SK-N-SH (cell line): ENCODE results near the gene GPX2. TPM values are rescaled to one million over a fixed set of nuclear protein-coding genes. Genes with fewer than 3 reads are reported as not detected.

Experiments used
- CHD2 ChIP-seq: fragments of 150-350 bp; IDR thresholded peaks from 2 replicates; pipeline ENCODE4 v1.6.1; 2018; ENCODE audit warnings: low read length; ENCODE audit not compliant: partially characterized antibody
- CTCF ChIP-seq: fragments of 200-600 bp; sonication (generic); IDR thresholded peaks from 2 replicates; pipeline ENCODE4 v1.6.1; 2017; ENCODE audit warnings: antibody characterized with exemption, mild to moderate bottlenecking, moderate library complexity
- ELF1 ChIP-seq: IDR thresholded peaks from 2 replicates; pipeline ENCODE4 v1.4.0; 2012
- EZH2phosphoT487 ChIP-seq: fragments of 200-600 bp; sonication (generic); IDR thresholded peaks from 2 replicates; pipeline ENCODE4 v1.6.1; 2017; ENCODE audit warnings: low read depth, mixed run types, mild to moderate bottlenecking, antibody characterized with exemption, moderate library complexity, borderline replicate concordance
- FOXJ3 ChIP-seq: sonication (generic); formaldehyde crosslinking; IDR thresholded peaks from 2 replicates; pipeline ENCODE4 v1.5.1; 2020; ENCODE audit warnings: mild to moderate bottlenecking, missing genetic modification reagents
- FOXM1 ChIP-seq: IDR thresholded peaks from 2 replicates; pipeline ENCODE4 v1.4.0; 2012; ENCODE audit warnings: low read depth, mild to moderate bottlenecking
- GABPA ChIP-seq: IDR thresholded peaks from 2 replicates; pipeline ENCODE4 v1.4.0; 2012; ENCODE audit warnings: low read depth, mild to moderate bottlenecking
- GATA2 ChIP-seq: sonication (generic); formaldehyde crosslinking; IDR thresholded peaks from 2 replicates; pipeline ENCODE4 v1.5.0; 2020; ENCODE audit warnings: mild to moderate bottlenecking, missing genetic modification reagents
- IRF3 ChIP-seq: fragments of 150-350 bp; IDR thresholded peaks from 2 replicates; pipeline ENCODE4 v1.6.1; 2016; ENCODE audit warnings: mild to moderate bottlenecking, low read depth, low read length
- JUND ChIP-seq: IDR thresholded peaks from 2 replicates; pipeline ENCODE4 v1.4.0; 2012
- MAX ChIP-seq: IDR thresholded peaks from 2 replicates; pipeline ENCODE4 v1.4.0; 2012; ENCODE audit warnings: low read depth
- MEF2A ChIP-seq: IDR thresholded peaks from 2 replicates; pipeline ENCODE4 v1.4.0; 2012; ENCODE audit warnings: low read depth, borderline replicate concordance
- MXI1 ChIP-seq: IDR thresholded peaks from 2 replicates; pipeline ENCODE4 v1.6.1; 2012; ENCODE audit warnings: mild to moderate bottlenecking, low read depth, low read length, improper control_type of control experiment
- NFIC ChIP-seq: IDR thresholded peaks from 2 replicates; pipeline ENCODE4 v1.4.0; 2012; ENCODE audit warnings: borderline replicate concordance
- NRF1 ChIP-seq: IDR thresholded peaks from 2 replicates; pipeline ENCODE4 v1.6.1; 2012; ENCODE audit warnings: low read depth, mild to moderate bottlenecking, low read length
- PBX3 ChIP-seq: IDR thresholded peaks from 2 replicates; pipeline ENCODE4; 2012
- POLR2AphosphoS5 ChIP-seq: IDR thresholded peaks from 2 replicates; pipeline ENCODE4 v1.6.1; 2012; ENCODE audit warnings: low read depth, low read length
- RAD21 ChIP-seq: IDR thresholded peaks from 2 replicates; pipeline ENCODE4 v1.6.1; 2012; ENCODE audit warnings: mild to moderate bottlenecking, low read length
- RFX5 ChIP-seq: IDR thresholded peaks from 2 replicates; pipeline ENCODE4 v1.6.1; 2012; ENCODE audit warnings: mild to moderate bottlenecking, improper control_type of control experiment, low read length
- SIN3A ChIP-seq: IDR thresholded peaks from 2 replicates; pipeline ENCODE4 v1.6.1; 2012; ENCODE audit warnings: low read depth, mild to moderate bottlenecking, low read length, moderate library complexity, borderline replicate concordance
- SMC3 ChIP-seq: IDR thresholded peaks from 2 replicates; pipeline ENCODE4 v1.6.1; 2012; ENCODE audit warnings: low read depth, low read length, improper control_type of control experiment
- ZBTB33 ChIP-seq: IDR thresholded peaks from 2 replicates; pipeline ENCODE4 v1.4.0; 2012; ENCODE audit warnings: low read depth, borderline replicate concordance
- polyA plus RNA-seq, 3 experiments: library from polyadenylated mRNA; depleted of rRNA; stranded (reverse); fragments of >200 nt; gene quantifications; 2 replicates each; pipeline ENCODE4 v1.2.3, GENCODE V29; 2012

GPX2 gene
- polyA plus RNA-seq, 1 of the 3 experiments (the other 2 are of a cell fraction) = not detected

GRCh38 chr14:64986648-64987437, 44.3 kb upstream of the GPX2 start, which contains the start of gene FNTB (continued):
- no peak; the same call in 1 of the 2 replicates for TF ChIP-seq ZBTB33
- no peak for TF ChIP-seq MEF2A
- TF ChIP-seq PBX3 = no peak; the same call in 1 of the 2 replicates
- no peak for TF ChIP-seq GABPA
- no peak for TF ChIP-seq FOXJ3 (CRISPR knock-in tag)
- TF ChIP-seq GATA2 (CRISPR knock-in tag) = no peak
- no peak for TF ChIP-seq FOXM1
- peak; percentile 49 for TF ChIP-seq CHD2
- peak; percentile 86 for TF ChIP-seq RAD21
- TF ChIP-seq ELF1 = no peak
- TF ChIP-seq IRF3 = no peak
- peak; percentile 75 for TF ChIP-seq POLR2AphosphoS5
- no peak for TF ChIP-seq JUND
- TF ChIP-seq RFX5 = peak; percentile 43; the same call in 1 of the 2 replicates
- TF ChIP-seq SMC3 = peak; percentile 57
- peak; percentile 83 for TF ChIP-seq MAX
- TF ChIP-seq SIN3A = 0 out of 2 replicates have a peak, but pooled peaks have one; percentile 89
- no peak for TF ChIP-seq NFIC
- TF ChIP-seq CTCF = peak; percentile 82
- TF ChIP-seq NRF1 = 0 out of 2 replicates have a peak, but pooled peaks have one; percentile 21
- TF ChIP-seq MXI1 = peak; percentile 87
- TF ChIP-seq EZH2phosphoT487 = no peak
